Spleen (tissue), 7 donors: ENCODE measurements around the gene SCNN1G.

Experiments used
- CTCF ChIP-seq, 11 experiments: fragments of 200-600 bp in 7 of 11; fragments of 450-650 bp in 4 of 11; sonication (generic) in 4 of 11; IDR thresholded peaks in 8 of 11; conservative IDR thresholded peaks in 3 of 11; 1 replicate in 7 of 11; 2 replicates in 4 of 11; pipeline versions ENCODE4 v1.4.0 to v1.8.0; 2016 to 2021; ENCODE audit warnings: antibody characterized with exemption in 11 of 11, inconsistent platforms in 4 of 11, mild to moderate bottlenecking in 1 of 11
- POLR2A ChIP-seq, 3 donors: fragments of 450-650 bp; IDR thresholded peaks; one replicate each; pipeline ENCODE4 v1.5.1; 2017; ENCODE audit warnings: antibody characterized with exemption in 3 of 3, mild to moderate bottlenecking in 1 of 3
- donor health status: DM: no; HTN: no; CAD: no; lungs with moderate emphysema.
- donor health status: DM: no; HTN: no; CAD: no.
- donor health status: DM: no; HTN: no; CAD: no.

DNA sequence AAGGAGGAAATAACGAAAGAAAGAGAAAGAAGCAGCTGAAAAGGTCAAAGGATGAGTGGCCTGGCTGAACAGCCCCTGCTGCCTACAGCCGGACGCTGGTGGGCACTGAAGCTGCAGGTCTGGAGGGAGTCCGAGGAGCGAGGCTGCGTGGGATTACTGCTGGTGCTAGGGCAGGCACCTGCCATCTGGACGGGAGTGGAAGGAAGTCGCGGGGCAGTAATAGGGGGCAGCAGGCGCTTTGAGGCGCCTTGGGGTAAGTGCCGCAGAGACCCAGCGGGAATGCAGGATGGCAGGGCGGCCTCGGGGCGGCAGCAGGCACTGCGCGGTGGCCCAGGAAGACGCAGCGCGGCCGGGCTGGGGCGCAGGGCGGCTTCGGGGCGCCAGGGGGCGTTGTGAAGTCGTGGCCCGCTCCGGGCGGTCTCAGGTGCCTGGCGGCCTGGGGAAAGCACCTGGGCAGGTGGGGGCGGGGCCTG is 303 bp upstream of the SCNN1G start:
- TF ChIP-seq CTCF (IDR thresholded peaks at IDR 0.05 in 8 of 11, conservative IDR thresholded peaks at IDR 0.05 in 3 of 11): peak; percentile 59 to 96 (median 91)
- TF ChIP-seq POLR2A (IDR thresholded peaks at IDR 0.05): no peak
